ENCODE results near the gene SARDH.
"Not testable (repeated sequence)": the region's sequence is repeated elsewhere in the genome, so short reads cannot be mapped to it uniquely, and the experiment has no call there.

The SARDH gene

DNA sequence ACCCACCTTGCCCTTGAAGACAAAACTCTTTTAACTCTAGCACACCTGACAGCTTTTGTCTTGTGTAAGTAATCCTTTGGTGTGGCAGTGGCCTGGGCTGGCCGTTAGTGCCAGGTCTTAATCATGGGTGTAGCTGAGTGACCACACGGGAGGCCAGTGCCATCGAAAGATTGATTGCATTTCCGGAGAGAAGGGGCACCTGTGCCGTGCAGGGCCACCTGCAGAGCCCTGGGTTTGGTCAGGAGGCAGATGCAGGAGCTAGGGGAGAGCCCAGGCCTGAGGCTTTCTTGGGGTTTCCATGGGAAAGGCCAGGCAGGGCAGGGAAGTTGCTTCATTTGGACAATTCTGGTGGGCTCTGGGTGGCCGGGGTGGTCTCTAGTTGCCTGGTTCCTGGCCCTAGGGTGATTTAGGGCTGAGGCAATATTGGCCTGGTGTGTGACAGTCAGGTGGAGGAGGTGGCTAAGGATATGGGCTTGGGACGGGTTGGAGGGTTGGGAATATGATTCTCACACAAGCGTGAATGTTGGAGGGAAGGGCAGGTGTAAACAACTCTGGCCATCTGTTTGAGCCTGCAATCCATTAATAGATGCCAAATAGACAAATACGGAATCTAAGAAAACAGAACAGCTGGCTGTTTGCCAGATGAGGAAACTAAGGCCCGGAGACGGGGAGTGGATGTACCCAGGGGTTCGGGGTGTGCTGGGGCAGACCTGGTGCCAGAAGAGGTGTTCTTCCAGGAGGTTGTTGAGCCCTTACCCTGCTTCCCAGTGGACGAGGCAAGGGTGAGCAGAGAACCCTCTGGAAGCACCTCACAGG, 97.4 kb downstream of the SARDH start:
- DNase-seq: no peak

DNA sequence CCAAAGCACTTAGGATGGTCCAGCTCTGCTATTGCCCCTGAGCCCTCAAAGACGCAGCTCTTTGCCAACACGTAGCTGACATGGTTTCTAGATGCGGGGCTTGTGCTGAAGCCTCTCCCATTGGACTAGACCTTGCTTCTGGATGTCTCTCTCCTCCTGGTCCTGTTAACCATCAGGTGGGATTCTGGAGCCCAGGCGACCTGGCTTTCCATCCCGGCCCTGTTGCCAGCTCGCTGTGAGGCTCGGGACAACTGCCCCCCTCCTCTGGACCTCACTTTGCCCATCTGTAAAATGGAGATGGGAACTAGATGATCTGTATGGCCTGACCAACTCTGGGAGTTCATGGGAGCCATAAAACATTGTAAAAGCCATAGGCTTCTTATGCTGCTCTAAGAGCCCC, 98.0 kb downstream of the SARDH start:
- no peak for DNase-seq

DNA sequence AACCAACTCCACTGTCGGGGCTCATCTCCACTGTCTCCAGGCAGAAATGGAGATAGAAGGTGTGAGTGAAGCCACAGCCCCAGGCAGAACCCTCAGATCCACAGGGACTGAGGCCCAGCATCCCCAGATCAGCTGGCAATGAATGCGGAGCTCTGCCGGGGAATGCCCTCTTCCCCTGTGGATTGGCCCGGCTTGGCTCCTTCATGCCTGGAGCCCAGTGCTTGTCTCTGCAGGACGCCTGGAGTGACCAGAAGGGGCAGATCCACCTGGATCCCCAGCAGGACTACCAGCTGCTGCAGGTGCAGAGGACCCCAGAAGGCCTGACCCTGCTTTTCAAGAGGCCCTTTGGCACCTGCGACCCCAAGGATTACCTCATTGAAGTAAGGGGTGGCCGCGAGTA, 98.5 kb downstream of the SARDH start:
- no peak for DNase-seq

DNA sequence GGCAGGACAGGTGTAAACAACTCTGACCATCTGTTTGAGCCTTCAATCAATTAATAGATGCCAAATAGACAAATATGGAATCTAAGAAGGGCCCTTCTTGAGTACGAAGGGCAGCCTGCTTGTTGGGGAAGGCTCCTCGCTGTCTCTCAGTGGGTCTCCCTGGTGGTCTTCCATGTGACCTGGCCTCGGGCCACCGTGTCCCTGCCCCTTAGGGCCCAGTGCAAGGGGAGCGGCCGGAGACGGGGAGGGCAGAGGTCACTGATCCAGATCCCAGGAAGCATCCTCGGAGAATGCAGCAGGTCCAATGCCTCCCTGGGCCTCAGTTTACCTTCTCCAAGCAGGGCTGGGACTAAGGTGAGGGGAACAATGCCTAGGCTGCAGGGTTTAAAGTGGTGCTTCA, 99.4 kb downstream of the SARDH start:
- no peak for DNase-seq

DNA sequence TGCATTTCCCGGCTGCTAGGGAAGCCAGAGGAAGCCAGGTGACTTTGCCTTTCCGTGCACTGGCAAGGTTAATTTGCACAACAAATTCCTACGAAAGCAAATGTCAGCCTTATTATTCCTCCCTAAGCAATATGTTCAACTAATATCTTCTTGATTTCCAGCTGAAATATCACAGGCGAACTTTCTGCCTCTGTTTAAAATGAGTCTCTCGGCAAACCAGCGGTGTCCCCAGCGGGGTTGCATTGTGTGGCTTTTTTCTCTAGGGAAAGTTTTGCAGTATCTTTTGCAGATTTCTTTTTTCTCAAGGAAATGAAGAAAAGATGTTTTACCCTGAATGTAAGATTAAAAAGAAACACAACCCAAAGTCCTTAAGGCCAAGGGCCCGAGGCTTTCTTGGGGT, 100.1 kb downstream of the SARDH start:
- DNase-seq: no peak

- DNase-seq: no peak
Observed at GRCh38 chr9:133637451-133638055, 100.6 kb downstream of the SARDH start.

DNA sequence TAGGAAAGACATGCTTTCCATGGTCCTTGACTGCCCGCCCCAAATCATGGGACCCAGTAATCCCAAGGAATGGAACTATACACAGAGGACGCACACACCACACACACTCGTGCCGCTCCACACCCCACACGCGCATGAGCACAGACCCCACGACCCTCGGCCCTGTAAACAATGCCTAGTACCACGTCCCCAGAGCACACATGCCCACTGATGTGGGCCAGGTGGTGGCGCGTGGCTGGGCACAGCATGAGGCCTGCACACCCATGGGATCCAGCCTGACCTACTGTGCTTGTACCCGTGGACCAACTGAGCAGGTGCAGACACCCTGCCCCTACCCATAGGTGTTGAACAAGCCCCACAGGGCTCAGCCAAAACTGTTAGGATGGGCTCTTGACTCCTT, 101.2 kb downstream of the SARDH start:
- DNase-seq: no peak

DNA sequence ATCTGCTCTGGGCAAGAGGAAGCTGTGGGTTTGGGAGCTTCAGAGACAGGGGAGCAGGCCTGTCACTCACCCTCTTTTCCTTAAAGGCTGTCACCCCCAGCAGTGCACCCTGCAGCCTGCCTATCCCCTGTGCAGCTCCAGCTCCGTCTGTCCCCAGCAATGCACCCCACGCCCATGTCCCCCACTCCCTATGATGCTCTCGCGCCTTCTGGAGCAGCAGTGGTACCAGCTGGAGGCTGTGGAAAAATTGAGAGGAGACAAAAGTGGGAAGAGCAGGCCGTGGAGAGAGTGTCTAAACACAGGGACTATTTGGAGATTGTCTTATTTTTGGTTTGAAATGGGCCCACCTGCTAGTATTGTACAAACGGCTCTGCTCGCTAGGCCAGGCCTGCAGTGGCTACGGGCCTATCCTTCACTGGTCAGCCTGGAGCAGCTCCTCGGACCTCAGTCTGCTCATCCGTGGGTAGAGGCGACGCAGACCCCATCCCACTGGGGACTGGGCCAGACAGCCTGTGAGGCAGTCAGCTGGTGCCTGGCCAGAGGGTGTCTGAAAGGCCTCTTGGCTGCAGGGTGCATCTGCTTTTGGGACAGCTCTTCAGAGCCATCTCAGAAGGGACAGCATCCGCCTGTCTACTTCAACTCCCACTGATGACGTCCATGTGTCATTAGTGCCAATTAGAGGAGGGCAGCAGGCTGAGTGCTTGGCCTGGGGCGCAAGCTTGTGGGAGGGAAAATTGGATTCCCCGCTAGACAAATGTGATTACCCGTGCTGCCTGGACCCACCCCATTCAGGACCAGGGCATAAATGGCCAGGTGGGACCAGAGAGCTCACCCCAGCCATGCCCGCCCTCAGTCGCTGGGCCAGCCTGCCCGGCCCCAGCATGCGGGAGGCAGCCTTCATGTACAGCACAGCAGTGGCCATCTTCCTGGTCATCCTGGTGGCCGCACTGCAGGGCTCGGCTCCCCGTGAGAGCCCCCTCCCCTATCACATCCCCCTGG, 102.3 kb downstream of the SARDH start, which contains the start of gene DBH:
Gene DBH (plus strand): TSS at position 831 of the 999 bp plus-strand sequence. CDS start 9 bp downstream, at position 840.
- no peak for DNase-seq

- no peak for DNase-seq
Observed at GRCh38 chr9:133635098-133635497, 103.1 kb downstream of the SARDH start.

DNA sequence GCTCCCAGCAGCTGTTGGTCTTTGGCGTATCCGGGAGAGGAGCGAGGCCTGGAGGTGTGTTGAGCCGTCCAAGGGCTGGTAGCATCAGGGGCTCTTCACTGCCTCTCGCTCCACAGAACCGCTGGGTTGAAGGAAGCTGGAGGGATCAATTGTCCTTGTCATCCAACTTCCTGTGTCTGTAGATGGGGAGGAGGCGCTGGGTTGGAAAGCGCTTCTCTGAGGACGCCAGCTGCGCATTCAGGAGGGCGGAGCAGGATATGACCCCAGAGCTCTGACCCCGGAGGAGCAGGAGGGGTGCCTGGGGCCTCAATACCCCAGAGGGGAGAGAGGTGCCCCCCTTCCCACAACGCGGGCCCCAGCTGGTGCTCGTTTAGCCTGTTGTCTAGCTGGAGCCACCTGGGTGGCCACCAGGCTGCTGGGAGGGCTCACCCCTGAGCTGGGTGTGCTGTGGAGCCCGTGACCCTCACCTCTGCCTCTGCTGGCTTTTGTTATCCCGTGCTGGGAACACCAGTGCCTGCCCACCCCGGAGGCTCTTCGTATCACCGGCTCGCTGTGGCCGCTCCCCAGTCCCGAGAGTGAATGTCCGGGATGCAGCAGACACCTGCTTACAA, 104.0 kb downstream of the SARDH start:
- no peak for DNase-seq

- DNase-seq: no peak
Observed at GRCh38 chr9:133633681-133634080, 104.5 kb downstream of the SARDH start.

DNA sequence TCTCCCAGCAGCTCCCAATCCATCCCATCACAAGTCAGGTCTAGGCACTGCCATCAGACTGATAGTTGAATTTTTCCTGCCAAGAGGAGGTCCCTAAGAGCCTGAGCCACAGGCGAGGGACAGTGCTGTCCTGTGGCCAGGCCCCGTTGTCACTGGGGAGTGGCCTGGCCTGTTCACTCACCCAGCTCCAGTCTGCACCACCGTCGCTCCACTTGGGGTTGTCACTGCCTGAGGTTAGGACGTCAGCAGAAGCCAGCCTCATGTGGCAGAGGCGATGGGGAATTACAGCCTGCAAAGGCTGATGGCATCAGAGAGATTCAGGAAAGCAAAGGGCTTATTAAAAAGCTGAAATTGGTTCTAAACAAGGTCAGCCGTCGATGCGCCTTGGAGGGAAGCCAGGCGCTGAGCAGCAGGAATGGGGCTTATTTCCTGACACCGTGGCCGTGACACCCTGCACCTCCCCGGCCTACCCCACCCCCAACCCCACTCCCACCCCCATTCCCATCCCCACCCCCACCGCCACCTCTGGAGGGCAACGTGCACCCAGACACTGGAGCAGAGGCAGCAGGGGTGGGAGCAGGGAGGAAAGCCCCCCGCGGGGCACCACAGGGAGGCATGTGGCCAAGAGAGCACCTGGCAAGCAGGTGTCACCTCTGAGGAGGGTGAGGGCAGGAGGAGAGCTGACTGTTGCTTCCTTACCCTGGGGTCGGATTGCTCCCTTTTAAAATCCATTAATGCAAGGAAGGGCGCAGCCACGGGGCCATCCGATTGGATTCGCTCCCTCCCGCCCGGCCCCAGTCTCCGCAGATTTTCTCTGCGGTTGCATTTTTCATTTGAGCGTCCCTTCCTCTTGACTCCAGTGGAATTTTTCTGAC, 105.1 kb downstream of the SARDH start:
- no peak for DNase-seq

- DNase-seq: no peak
Observed at GRCh38 chr9:133631111-133631510, 107.0 kb downstream of the SARDH start.

GRCh38 chr9:133629221-133630110, 108.7 kb downstream of the SARDH start:
- DNase-seq: no peak

DNA sequence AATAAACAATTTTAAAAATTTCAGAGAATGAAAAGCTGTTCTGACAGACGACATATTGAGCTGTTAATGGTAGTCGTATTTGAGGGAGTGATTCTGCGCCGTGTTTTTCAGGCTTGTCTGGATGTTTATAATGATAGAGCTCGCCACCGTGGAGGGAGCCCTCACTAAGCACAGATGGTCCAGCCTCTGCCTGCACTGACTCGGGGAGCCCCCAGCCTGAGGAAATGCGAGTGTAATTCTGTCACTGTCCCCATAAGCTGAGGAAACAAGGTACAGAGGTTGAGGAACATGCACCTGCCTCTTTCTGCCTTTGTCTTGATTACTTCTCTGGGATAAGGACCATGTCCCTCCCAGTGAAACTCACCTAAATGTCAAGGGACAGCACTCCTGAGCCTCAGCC, 109.4 kb downstream of the SARDH start:
- DNase-seq: no peak

DNA sequence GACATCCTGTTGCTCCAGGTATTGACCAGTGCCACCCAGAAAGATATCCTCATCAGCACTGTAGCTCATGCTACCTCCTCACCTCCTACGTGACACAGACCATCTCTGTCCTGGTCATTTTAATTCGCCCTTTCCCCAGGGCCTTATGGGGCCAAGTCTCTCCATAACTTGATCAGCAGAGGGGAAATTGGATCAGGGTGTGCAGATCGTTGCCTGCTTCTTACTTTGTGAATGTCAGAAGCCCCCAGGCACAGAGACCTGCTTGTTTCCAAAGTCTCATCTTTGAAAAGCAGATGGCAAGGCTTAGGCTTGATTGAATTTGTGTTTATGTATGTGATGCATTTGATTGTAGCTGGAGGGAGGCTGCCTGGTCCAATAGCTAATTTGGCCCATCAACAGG, 110.8 kb downstream of the SARDH start:
- no peak for DNase-seq

DNA sequence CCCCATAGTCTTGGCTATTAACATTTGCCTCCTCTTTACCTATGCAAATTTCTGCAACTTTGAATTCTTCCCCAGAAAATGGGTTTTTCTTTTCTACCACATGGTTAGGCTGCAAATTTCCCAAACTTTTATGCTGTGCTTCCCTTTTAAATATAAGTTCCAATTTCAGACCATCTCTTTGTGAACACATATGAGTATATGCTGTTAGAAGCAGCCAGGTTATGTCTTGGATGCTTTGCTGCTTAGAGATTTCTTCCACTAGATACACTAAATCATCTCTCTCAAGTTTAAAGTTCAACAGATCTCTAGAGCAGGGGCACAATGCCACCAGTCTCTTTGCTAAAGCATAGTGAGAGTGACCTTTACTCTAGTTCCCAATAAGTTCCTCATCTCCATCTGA, 112.1 kb downstream of the SARDH start:
- DNase-seq: not testable (repeated sequence)

GRCh38 chr9:133622555-133622954, 115.6 kb downstream of the SARDH start:
- DNase-seq: no peak

DNA sequence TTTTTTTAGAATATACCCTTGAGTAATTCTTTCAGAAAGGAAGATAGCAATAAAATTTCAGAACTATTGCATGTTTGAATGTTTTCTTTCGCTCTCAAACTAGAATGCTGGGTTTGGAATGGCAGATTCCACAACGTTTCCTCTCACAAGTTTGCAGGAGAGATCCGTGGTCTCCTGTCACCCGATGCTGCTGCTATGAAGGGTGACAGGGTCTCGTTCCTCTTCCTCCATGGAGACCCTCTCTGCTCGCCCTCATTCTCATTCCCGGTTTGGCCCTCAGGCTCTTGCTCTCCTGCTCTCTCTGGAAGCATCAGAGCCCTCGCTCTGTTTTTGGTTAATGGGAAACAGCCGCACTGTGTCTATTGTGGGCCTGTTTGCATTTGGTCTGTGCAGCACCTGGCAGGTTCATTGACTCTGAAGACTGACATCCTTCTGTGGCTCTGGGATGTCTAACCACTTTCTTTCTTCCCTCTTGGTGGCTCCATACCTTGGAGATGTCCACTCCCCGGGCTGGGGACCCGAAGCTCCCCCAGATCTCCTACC, 116.4 kb downstream of the SARDH start:
- no peak for DNase-seq

GRCh38 chr9:133619791-133620190, 118.4 kb downstream of the SARDH start:
- DNase-seq: no peak

Data from NCI-H446 treated with DMSO at 0.1 percent for 48 hours (cell line).